ENCODE measurements around the gene ZNF576.
"Not testable (repeated sequence)": the region's sequence is repeated elsewhere in the genome, so short reads cannot be mapped to it uniquely, and the experiment has no call there.

ZNF576 gene

DNA sequence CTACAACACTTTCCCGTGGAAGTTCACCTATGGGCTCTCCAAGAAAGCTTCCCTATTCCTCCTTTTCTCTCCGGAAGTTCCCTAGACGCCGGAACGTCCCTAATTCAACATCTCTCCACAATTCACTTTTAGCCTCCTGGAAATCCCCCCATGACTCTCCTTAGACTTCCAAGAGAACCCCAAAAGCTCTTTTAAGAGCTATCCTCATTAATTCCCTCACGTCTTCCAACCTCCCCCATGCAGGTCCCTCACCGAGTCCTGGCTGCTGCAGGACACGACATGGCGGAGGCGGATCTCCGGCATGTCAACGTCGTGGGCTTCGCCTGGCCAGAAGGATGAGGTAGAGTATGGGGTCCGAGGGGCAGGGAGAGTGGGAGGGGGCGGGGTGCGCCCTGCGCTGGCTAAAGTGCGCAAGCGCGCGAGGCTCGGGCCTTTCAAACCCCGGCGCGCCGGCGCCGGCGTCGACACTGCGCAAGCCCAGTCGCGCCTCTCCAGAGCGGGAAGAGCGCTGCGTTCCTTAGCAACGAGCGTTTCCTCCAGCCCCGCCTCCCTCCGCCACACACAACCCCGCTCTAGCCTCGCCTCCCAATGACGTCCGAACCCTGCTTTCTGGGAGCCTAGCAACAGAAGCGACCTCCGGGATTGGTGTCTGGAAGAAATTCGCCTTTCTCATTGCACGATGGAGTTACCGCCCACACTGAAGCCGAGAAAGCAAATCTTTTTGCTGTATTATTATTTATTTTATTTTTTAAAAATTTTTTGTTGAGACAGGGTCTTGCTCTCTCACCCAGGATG lies 21.0 kb upstream of the ZNF576 start, which contains the start of the genes PINLYP and XRCC1:
Gene PINLYP (plus strand): TSS at position 646 of the 795 bp plus-strand sequence. CDS start 1,391 bp downstream, outside the sequence.
Gene XRCC1 (minus strand): TSS at position 372 of the 795 bp plus-strand sequence. CDS start 69 bp downstream, at position 303.
- DNase-seq, result peak; percentile 91 to 99 (median 94)

DNA sequence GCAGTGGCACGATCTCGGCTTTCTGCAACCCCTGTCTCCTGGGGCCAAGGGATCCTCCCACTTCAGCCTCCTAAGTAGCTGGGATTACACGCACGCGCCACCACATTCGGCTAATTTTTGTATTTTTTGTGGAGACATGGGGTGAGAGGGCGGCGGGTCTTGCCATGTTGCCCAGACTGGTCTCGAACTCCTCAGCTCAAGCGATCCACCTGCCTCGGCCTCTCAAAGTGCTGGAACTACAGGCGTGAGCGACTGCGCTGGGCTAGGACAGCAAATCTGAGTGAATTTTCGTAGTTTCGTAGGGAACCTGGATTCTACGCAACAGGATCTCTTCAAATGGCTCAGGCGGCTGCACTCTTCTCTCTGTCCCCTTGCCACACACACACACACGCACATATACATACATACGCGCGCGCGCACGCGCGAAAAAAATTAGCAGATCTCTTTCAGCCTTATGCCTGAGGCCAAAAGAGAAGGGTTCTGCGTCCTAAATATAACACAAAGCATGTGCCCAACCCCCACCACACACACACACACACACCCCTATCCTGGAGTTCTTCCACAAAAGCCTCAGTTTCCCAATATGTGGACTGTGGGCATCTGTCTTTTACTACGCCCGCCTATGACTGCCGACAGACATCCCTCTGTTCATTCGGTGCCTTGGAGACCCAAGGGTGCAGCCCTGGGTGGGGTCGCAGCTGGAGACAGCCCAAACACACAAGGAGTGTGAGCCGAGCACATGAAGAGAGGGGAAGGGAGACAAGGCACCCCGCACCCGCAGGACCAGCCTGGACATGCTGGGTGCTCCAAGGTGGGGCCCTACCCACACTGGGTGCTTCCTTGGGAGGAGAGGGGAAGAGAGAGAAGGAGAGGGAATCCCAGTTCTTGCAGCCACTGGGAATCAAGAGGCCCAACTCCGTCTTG lies 20.2 kb upstream of the ZNF576 start:
- no peak for DNase-seq

DNA sequence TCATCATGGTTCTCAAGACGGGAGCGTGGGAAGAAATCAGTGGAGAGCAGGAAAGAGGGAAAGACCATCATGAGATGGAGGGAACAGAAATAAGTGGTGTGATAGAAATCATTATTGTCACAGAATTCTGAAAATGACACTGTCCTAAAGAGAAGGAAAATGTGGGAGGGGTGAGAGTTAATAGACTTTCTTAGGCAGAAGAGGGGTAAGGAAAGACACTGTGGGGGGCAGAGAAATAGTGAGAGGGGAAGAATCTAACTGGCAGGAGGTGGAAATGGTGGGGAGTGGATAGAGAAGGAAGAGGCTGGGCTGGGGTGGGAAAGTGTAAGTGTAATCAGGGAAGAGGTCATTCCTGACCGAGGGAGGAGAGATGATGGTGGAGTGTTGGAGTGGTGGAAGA lies 17.6 kb upstream of the ZNF576 start:
- DNase-seq, result no peak

DNA sequence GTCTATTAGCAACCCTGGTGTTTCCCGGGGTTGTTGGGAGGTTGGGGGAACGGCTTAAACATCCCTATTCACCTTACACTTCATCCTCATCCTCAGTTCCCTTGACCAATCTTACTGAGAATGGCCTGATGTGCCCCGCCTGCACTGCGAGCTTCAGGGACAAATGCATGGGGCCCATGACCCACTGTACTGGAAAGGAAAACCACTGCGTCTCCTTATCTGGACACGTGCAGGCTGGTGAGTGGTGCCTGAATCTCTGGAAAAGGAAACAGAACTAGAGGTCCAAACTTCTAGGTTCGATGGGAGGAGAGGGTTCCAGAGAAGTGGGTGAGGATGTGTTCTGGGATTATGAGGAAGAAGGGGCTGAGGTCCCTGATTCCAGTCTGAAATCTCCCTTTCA lies 14.9 kb upstream of the ZNF576 start:
- DNase-seq, result no peak

- DNase-seq, result no peak
Observed at GRCh38 chr19:43582495-43582894, 13.9 kb upstream of the ZNF576 start.

GRCh38 chr19:43584484-43584883 lies 11.9 kb upstream of the ZNF576 start:
- DNase-seq, result no peak

DNA sequence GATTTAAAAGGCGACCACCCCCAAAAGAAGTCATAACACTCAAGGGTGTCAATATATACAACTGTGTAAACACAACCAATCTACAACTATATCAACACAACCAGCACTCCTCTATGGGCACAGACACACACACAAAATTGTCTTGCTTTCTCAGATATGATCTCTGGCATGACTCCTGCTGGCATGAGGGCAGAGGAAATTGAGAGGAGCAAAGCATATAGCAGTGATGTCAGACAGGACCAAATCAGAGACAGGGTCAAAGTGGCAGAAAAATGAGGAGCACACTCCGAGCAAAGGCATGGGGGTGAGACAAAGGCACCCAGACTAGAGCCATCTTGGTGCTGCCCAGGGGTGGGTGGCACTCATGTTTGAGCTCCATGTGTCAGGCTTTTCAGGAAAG lies 10.0 kb upstream of the ZNF576 start:
- DNase-seq, result no peak

GRCh38 chr19:43587029-43587428 lies 9.4 kb upstream of the ZNF576 start:
- not testable (repeated sequence) for DNase-seq

- DNase-seq, result no peak
Observed at GRCh38 chr19:43589277-43589676, 7.1 kb upstream of the ZNF576 start.

- DNase-seq, result no peak
Observed at GRCh38 chr19:43589678-43590077, 6.7 kb upstream of the ZNF576 start.

- DNase-seq, result no peak
Observed at GRCh38 chr19:43591904-43592772, 4.3 kb upstream of the ZNF576 start.

- no peak for DNase-seq
Observed at GRCh38 chr19:43592800-43593350, 3.5 kb upstream of the ZNF576 start.

DNA sequence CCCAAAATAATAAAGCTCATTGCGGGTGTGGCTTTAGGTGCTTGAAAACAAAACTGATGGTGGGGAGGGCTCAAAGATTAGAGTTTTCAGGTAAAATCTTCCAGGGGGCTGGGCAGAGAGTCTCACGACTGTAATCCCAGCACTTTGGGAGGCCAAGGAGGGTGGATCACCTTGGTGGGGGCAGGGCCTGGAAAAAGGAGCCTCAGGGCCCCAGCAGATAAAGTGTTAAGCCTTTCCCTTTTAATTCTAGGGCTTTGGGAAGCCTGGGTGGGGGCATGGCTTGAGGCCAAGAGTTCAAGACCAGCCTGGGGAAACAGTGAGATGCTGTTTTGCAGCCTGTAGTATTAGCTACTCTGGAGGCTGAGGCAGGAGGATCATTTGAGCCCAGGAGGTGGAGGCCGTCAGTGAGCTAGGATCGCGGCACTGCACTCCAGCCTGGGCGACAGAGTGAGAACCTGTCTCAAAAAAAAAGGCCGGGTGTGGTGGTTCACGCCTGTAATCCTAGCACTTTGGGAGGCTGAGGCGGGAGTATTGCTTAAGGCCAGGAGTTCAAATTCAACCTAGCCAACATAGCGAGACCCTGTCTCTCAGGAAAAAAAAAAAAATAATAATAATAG lies 2.2 kb upstream of the ZNF576 start:
- DNase-seq, result no peak

GRCh38 chr19:43594710-43595604 lies 1.4 kb upstream of the ZNF576 start:
- peak; percentile 48 to 89 (median 61) for DNase-seq

- no peak for DNase-seq
Observed at GRCh38 chr19:43595605-43595998, 793 bp upstream of the ZNF576 start.

DNA sequence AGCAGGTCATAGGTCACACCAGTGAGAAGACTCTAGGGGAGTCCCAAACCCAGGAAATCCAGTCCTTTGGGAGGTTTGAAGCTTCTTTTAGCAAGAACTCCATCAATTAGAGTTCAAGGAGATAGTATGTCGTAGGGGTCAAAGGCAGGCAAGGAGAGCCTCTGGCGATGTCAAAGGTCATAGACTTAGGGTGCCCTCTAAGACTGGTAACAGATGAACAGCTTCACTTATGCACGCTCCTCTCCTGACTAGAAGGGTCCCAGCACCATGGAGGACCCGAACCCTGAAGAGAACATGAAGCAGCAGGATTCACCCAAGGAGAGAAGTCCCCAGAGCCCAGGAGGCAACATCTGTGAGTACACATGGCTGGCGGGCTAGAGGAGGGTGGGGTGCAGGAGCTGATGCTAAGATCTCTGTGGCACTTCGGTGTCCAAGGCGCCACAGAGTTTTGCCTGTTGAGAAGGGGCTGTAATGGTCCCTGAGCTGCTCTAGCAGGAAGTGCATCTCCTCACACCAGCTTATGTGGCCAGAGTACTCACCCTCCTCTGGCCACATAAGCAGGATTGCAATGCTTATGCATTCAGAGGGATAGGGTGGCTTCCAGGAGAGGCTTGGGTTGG lies 557 bp downstream of the ZNF576 start:
- no peak for DNase-seq

DNA sequence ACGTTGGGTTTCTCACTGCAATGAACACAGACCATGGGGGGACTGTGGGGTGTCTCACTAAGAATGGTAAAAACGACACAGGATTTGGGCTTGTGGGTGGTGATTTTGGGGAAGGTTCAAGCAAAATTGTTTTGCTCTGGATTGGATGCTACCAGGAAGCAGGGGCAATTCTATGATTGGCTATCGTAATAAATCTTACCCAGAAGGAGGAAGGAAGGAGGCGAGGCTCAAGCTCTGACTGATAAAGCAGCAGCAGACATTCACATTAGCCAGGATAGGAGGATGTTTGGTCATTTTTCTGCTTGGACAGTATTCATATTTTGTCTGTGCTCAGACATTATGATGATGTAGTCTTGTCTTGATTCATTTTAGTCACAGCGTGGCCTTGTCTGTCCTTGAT lies 1.5 kb downstream of the ZNF576 start:
- no peak for DNase-seq

- no peak for DNase-seq
Observed at GRCh38 chr19:43598445-43599240, 2.2 kb downstream of the ZNF576 start.

DNA sequence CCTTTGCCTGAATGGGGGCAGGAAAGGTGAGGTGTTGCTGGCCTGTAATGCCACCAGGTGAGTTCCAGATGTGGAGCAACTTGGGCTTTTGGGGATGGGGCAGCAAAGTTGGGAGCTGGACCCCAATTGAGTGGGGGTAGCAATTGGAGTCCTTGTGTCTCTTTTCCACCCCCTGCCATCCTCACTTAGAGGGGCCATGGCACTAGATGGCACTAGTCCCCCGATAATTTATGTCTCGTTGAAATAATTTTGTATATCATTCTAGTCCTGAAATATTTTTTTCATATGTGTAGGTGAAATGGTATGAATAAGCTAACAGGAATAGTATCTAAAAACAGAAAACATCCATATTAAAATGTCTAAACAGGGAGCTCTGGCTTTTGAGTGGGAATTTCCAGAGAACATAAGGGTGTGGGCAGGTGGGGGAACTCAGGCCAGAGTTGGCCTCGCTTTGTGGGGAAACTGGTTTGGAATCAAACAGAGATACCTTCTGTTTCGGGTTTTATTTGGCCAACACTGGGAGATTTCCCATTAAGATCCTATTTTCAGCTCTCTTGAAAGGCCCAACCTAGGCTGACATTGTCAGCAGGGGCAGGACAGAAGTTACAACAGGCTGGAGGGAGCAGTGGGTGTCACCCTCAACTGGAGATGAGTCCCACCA lies 3.4 kb downstream of the ZNF576 start:
- no peak for DNase-seq
